ENCODE data around the gene CFAP299. TPM values are rescaled to one million over a fixed set of nuclear protein-coding genes. Genes with fewer than 3 reads are reported as not detected.

CFAP299 gene
- total and polyA plus RNA-seq, 9 of the 15 experiments (the other 6 are each of a cell fraction or from before 2014, with no cell fraction given) = 0.09 to 3.0 (median 0.76) TPM

- TF ChIP-seq ZFX (CRISPR knock-in tag; IDR thresholded peaks at IDR 0.05) = no peak
- no peak for TF ChIP-seq CREB3 (tag; conservative IDR thresholded peaks at IDR 0.05; ENCODE audit: low read depth)
- TF ChIP-seq, protein P1, sequence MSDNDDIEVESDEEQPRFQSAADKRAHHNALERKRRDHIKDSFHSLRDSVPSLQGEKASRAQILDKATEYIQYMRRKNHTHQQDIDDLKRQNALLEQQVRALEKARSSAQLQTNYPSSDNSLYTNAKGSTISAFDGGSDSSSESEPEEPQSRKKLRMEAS (CRISPR knock-in tag; IDR thresholded peaks at IDR 0.05) = no peak
- TF ChIP-seq NFIX (CRISPR knock-in tag; IDR thresholded peaks at IDR 0.05; ENCODE audit: low read depth) = no peak
- TF ChIP-seq NR2F6 (CRISPR knock-in tag; IDR thresholded peaks at IDR 0.05) = no peak
- TF ChIP-seq NCOA4 (IDR thresholded peaks at IDR 0.05; ENCODE audit: partially characterized antibody) = no peak
- TF ChIP-seq KLF13 (tag; IDR thresholded peaks at IDR 0.05; ENCODE audit: borderline replicate concordance, low read depth) = no peak
- no peak for TF ChIP-seq ZNF717 (CRISPR knock-in tag; IDR thresholded peaks at IDR 0.05)
- peak; percentile 67 for TF ChIP-seq HES1 (IDR thresholded peaks at IDR 0.05; ENCODE audit: low read depth)
- TF ChIP-seq, protein P2, sequence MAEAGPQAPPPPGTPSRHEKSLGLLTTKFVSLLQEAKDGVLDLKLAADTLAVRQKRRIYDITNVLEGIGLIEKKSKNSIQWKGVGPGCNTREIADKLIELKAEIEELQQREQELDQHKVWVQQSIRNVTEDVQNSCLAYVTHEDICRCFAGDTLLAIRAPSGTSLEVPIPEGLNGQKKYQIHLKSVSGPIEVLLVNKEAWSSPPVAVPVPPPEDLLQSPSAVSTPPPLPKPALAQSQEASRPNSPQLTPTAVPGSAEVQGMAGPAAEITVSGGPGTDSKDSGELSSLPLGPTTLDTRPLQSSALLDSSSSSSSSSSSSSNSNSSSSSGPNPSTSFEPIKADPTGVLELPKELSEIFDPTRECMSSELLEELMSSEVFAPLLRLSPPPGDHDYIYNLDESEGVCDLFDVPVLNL (CRISPR knock-in tag; IDR thresholded peaks at IDR 0.05; ENCODE audit: low read depth) = no peak
- TF ChIP-seq, protein P3, sequence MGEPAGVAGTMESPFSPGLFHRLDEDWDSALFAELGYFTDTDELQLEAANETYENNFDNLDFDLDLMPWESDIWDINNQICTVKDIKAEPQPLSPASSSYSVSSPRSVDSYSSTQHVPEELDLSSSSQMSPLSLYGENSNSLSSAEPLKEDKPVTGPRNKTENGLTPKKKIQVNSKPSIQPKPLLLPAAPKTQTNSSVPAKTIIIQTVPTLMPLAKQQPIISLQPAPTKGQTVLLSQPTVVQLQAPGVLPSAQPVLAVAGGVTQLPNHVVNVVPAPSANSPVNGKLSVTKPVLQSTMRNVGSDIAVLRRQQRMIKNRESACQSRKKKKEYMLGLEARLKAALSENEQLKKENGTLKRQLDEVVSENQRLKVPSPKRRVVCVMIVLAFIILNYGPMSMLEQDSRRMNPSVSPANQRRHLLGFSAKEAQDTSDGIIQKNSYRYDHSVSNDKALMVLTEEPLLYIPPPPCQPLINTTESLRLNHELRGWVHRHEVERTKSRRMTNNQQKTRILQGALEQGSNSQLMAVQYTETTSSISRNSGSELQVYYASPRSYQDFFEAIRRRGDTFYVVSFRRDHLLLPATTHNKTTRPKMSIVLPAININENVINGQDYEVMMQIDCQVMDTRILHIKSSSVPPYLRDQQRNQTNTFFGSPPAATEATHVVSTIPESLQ (CRISPR knock-in tag; IDR thresholded peaks at IDR 0.05) = no peak
Observed at GRCh38 chr4:80492761-80493160, 157.2 kb downstream of the CFAP299 start (continued).

Data from K562 (cell line).